ENCODE data around the gene RPP30.
"Not testable (repeated sequence)": the region's sequence is repeated elsewhere in the genome, so short reads cannot be mapped to it uniquely, and the experiment has no call there.

Gene RPP30

DNA sequence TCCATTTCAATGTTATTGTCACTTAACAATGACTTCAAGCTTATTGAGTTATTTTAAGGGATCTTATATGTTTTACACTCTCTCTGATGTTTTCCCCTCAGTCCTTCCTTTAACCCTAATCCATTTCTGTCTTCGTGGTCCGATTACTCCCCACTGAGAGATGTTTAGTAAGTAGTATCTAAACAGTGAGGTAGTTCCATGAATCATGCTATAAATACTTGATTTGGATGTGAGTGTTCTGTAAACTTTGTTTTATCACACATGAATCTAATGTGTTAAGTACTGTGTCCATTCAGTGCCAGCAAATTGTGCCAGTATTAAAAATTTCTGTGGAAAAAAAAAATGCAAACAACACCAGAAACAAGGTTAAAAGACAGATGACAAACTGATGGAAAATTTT, 18.6 kb downstream of the RPP30 start:
- Histone ChIP-seq H3K27me3 (replicated peaks; ENCODE audit: control insufficient read depth, insufficient read depth, low read length, poor library complexity, severe bottlenecking) (no peaks in the 10 kb centered on the region), H3K4me1 (ENCODE audit: control insufficient read depth, insufficient read depth, low read length, poor library complexity, severe bottlenecking) (no peaks in the 10 kb centered on the region), H3K9me3 (ENCODE audit: control insufficient read depth, low read length) (no peaks in the 10 kb centered on the region), H3K27ac (ENCODE audit: insufficient read depth, low read length, poor library complexity, severe bottlenecking) (no peak overlapping the region), H3K4me3 (ENCODE audit: insufficient read depth, low read depth, low read length, poor library complexity, severe bottlenecking) (no peak overlapping the region), H3K36me3 (ENCODE audit: control insufficient read depth, insufficient read depth, low read length) (peaks cover 50% of the 10 kb centered on the region)
- DNase-seq, result no peak

DNA sequence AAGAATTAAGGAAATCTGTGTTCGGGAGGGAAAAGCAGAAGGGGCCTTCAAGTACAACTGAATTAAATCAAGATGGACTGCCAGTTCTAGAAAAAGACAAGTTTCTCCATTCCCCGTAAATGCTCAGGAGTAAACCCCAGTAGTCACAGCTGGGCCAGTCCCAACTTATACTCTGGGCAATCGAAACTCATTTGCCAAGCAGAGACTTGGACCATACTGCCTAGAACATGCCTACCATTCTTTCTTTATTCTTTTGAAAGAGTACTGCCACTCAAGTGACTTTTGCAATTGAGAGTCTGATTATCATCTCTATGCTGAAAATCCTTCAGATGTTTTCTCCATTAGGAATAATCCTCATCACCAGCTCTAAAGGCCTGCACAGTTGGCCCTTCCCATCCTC, 21.4 kb downstream of the RPP30 start:
- no peak for DNase-seq
- H3K4me3 ChIP-seq (ENCODE audit: insufficient read depth, low read depth, low read length, poor library complexity, severe bottlenecking), result no peak overlapping the region
- H3K9me3 ChIP-seq (ENCODE audit: control insufficient read depth, low read length), result no peaks in the 10 kb centered on the region
- H3K4me1 ChIP-seq (ENCODE audit: control insufficient read depth, insufficient read depth, low read length, poor library complexity, severe bottlenecking), result no peaks in the 10 kb centered on the region
- H3K27me3 ChIP-seq (replicated peaks; ENCODE audit: control insufficient read depth, insufficient read depth, low read length, poor library complexity, severe bottlenecking), result no peaks in the 10 kb centered on the region
- no peak overlapping the region for H3K27ac ChIP-seq (ENCODE audit: insufficient read depth, low read length, poor library complexity, severe bottlenecking)
- H3K36me3 ChIP-seq (ENCODE audit: control insufficient read depth, insufficient read depth, low read length), result peaks cover 25% of the 10 kb centered on the region

DNA sequence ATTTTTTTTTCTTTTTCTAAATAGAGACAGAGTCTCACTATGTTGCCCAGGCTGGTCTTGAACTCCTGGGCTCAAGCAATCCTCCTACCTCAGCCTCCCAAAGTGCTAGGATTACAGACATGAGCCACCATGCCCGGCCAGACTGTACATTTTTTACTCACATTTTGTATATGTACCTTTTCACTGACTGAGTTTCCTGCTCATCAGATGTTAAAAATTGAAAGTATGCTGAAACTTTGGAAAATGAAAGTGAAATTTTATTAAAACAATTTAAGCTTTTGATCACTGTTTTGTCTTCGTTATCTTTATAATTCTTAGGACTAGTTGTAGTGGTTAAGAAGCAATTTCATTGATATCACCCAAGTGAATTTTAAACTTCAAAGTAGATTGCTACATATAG, 25.1 kb downstream of the RPP30 start:
- not testable (repeated sequence) for H3K4me3 ChIP-seq (ENCODE audit: insufficient read depth, low read depth, low read length, poor library complexity, severe bottlenecking); DNase-seq; H3K27ac ChIP-seq (ENCODE audit: insufficient read depth, low read length, poor library complexity, severe bottlenecking); H3K4me1 ChIP-seq (ENCODE audit: control insufficient read depth, insufficient read depth, low read length, poor library complexity, severe bottlenecking); H3K27me3 ChIP-seq (replicated peaks; ENCODE audit: control insufficient read depth, insufficient read depth, low read length, poor library complexity, severe bottlenecking); H3K9me3 ChIP-seq (ENCODE audit: control insufficient read depth, low read length)
- peaks cover 10% of the 10 kb centered on the region for H3K36me3 ChIP-seq (ENCODE audit: control insufficient read depth, insufficient read depth, low read length)

DNA sequence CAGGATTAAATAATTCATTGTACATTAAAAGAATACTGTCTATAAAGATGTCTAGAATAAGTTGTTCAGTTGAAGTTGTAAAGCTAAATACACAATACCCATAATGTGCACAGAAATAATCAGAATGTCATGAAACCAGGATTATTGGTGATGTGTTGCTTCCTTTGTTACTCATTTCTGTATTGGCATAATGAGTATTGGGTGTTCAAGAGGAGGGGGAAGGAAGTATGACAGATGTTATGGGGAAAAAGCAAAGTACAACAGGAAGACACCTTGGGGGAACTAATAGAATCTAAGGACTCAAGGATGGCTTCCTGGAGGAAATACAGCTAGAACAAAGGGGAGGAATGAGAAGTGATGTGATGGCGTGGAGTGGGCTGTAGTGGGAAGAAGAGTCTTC, 34.2 kb downstream of the RPP30 start:
- no peaks in the 10 kb centered on the region for H3K4me1 ChIP-seq (ENCODE audit: control insufficient read depth, insufficient read depth, low read length, poor library complexity, severe bottlenecking)
- no peak overlapping the region for H3K27ac ChIP-seq (ENCODE audit: insufficient read depth, low read length, poor library complexity, severe bottlenecking)

DNA sequence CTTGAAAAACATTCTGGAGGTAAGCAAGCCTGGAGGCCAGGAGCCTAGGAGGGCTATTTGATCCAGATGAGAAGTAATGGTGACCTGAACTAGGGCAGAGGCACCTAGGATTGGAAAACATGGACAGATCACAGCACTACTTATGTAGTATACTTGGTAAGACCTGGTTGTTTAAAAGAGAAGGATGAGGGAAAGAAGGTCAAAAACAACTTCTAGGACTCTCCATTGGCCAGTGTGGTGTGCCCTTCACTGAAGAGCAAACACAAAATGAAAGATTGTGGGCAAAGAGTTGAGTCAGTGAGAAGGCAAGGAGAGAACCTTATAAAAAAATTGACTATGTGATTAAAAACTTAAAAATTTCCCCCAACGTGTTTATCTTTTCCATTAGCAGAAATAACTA, 34.8 kb downstream of the RPP30 start:
- DNase-seq, result no peak

More for the DNA sequence above, 34.2 kb downstream of the RPP30 start:
- Histone ChIP-seq H3K9me3 (ENCODE audit: control insufficient read depth, low read length) (no peaks in the 10 kb centered on the region), H3K36me3 (ENCODE audit: control insufficient read depth, insufficient read depth, low read length) (no peaks in the 10 kb centered on the region), H3K27me3 (replicated peaks; ENCODE audit: control insufficient read depth, insufficient read depth, low read length, poor library complexity, severe bottlenecking) (no peaks in the 10 kb centered on the region), H3K4me3 (ENCODE audit: insufficient read depth, low read depth, low read length, poor library complexity, severe bottlenecking) (no peak overlapping the region)
- DNase-seq, result no peak

DNA sequence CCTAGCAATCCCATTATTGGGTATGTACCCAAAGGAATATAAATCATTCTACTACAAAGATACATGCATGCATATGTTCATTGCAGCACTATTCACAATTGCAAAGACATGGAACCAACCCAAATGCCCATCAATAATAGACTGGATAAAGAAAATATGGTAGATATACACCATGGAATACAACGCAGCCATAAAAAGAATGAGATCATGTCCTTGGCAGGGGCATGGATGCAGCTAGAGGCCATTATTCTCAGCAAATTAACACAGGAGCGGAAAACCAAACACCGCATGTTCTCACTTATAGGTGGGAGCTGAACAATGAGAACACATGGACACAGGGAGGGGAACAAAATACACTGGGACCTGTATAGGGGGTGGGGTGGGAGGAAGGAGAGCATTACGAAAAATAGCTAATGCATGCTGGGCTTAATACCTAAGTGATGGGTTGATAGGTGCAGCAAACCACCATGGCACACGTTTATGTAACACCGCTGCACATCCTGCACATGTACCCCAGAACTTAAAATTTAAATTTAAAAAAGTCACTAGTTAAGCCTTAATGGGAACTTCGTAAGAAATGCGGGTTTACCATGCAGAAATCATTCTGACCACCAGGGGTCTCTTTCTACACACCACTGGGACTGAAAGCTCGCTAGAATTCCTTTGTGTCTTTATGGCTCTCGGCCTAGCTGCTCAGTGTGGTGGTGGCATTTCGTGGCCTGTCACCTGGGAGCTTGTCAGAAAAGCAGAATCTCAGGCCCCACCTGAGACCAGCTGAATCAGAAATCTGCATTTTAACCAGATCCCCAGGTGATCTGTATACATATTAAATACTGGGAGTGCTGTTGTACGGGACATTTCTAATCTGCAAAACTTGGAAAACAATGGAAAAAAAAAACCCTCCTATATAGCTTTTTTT, 39.6 kb downstream of the RPP30 start:
- Histone ChIP-seq H3K36me3 (ENCODE audit: control insufficient read depth, insufficient read depth, low read length) (no peaks in the 10 kb centered on the region), H3K9me3 (ENCODE audit: control insufficient read depth, low read length) (no peaks in the 10 kb centered on the region), H3K27me3 (replicated peaks; ENCODE audit: control insufficient read depth, insufficient read depth, low read length, poor library complexity, severe bottlenecking) (no peaks in the 10 kb centered on the region), H3K4me1 (ENCODE audit: control insufficient read depth, insufficient read depth, low read length, poor library complexity, severe bottlenecking) (no peaks in the 10 kb centered on the region), H3K4me3 (ENCODE audit: insufficient read depth, low read depth, low read length, poor library complexity, severe bottlenecking) (no peak overlapping the region), H3K27ac (ENCODE audit: insufficient read depth, low read length, poor library complexity, severe bottlenecking) (no peak overlapping the region)
- DNase-seq, result peak in 1 of 3 donors; percentile 12

More for the DNA sequence above, 34.8 kb downstream of the RPP30 start:
- H3K36me3 ChIP-seq (ENCODE audit: control insufficient read depth, insufficient read depth, low read length), result no peaks in the 10 kb centered on the region
- no peaks in the 10 kb centered on the region for H3K9me3 ChIP-seq (ENCODE audit: control insufficient read depth, low read length)
- H3K27me3 ChIP-seq (replicated peaks; ENCODE audit: control insufficient read depth, insufficient read depth, low read length, poor library complexity, severe bottlenecking), result no peaks in the 10 kb centered on the region
- H3K4me1 ChIP-seq (ENCODE audit: control insufficient read depth, insufficient read depth, low read length, poor library complexity, severe bottlenecking), result no peaks in the 10 kb centered on the region
- H3K4me3 ChIP-seq (ENCODE audit: insufficient read depth, low read depth, low read length, poor library complexity, severe bottlenecking), result no peak overlapping the region
- H3K27ac ChIP-seq (ENCODE audit: insufficient read depth, low read length, poor library complexity, severe bottlenecking), result no peak overlapping the region

DNA sequence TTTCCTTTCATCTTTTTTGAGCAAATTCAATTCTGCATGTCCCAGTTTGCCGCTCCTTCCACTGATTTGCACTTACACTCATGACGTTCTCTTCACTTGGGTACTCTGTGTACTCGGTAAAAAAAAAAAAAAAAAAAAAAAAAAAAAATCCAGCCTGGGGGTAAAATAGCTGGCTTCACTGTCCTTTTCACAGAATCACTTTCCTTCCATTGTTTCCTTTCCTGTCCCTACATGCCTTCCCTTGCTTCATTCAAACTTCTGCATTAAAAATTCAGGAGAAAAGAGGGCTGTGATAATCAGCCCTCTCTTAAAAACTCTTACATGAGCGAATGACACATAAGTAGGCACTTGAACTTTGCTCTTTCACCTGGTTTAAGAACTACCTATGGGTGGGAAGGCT, 40.4 kb downstream of the RPP30 start:
- H3K36me3 ChIP-seq (ENCODE audit: control insufficient read depth, insufficient read depth, low read length), result no peaks in the 10 kb centered on the region
- no peaks in the 10 kb centered on the region for H3K9me3 ChIP-seq (ENCODE audit: control insufficient read depth, low read length)
- no peaks in the 10 kb centered on the region for H3K27me3 ChIP-seq (replicated peaks; ENCODE audit: control insufficient read depth, insufficient read depth, low read length, poor library complexity, severe bottlenecking)
- H3K4me3 ChIP-seq (ENCODE audit: insufficient read depth, low read depth, low read length, poor library complexity, severe bottlenecking), result no peak overlapping the region
- no peaks in the 10 kb centered on the region for H3K4me1 ChIP-seq (ENCODE audit: control insufficient read depth, insufficient read depth, low read length, poor library complexity, severe bottlenecking)
- DNase-seq, result no peak
- H3K27ac ChIP-seq (ENCODE audit: insufficient read depth, low read length, poor library complexity, severe bottlenecking), result no peak overlapping the region

DNA sequence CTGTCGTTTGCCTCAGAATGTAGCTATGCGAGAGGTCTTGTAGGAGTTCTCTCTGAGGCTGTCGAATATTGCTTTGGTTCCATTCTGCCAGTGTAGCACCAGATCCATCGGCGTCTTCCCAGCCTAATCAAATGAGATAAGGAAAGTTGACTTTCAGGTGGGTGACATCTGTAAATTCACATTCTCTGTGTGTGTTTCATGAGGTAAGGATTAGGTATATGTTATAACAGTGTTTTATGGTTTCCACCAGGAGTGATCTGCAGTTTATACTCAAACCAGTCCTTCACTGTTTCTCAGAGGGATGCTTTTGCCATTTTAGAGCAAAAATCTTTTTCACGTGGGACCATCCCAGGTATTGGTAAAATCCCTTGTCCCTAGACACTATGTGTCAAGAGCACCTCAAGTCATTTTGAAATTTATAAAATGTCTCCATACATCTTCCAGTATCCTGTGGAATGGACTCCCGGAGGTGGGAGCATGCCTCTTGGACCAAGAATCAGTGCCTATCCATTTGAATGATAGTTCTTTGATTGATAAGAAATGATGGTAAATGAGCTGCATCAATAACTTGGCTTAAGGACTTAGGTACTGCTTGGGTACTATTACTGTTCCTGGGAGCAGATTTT, 41.2 kb downstream of the RPP30 start:
- Histone ChIP-seq H3K4me1 (ENCODE audit: control insufficient read depth, insufficient read depth, low read length, poor library complexity, severe bottlenecking) (no peaks in the 10 kb centered on the region), H3K36me3 (ENCODE audit: control insufficient read depth, insufficient read depth, low read length) (no peaks in the 10 kb centered on the region), H3K4me3 (ENCODE audit: insufficient read depth, low read depth, low read length, poor library complexity, severe bottlenecking) (no peak overlapping the region), H3K27ac (ENCODE audit: insufficient read depth, low read length, poor library complexity, severe bottlenecking) (no peak overlapping the region), H3K27me3 (replicated peaks; ENCODE audit: control insufficient read depth, insufficient read depth, low read length, poor library complexity, severe bottlenecking) (no peaks in the 10 kb centered on the region), H3K9me3 (ENCODE audit: control insufficient read depth, low read length) (no peaks in the 10 kb centered on the region)
- DNase-seq, result no peak

DNA sequence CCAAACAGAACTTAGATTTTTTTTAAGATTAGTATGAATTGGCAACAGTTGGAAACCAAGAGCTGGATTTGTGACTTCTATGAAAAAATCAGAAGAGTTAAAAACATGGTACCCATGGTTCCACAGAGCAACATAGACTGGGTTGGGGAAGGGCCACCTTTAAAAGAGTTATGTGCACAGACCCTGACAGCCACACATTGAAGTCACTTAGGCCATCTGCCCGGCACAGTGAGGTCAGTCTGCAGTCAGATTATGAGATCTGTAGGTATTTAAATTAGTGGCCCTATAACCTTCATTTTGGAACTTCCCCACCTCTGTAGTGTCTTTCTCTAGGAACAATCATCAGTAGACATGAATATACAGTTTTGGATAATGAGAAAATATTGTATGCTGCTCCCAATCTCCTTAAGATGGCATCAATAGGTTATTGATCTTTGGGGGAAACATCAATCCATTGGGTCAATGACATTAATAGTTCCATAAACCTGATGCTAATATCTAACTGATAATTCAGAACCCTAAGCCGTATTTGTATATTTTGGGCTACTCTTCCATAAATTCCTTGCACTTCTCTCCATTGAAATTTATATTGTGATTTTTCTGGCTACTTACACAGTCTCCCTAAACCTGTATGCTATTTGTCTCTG, 42.1 kb downstream of the RPP30 start:
- no peaks in the 10 kb centered on the region for H3K36me3 ChIP-seq (ENCODE audit: control insufficient read depth, insufficient read depth, low read length)

More for the DNA sequence above, 42.1 kb downstream of the RPP30 start:
- no peak for DNase-seq
- no peaks in the 10 kb centered on the region for H3K4me1 ChIP-seq (ENCODE audit: control insufficient read depth, insufficient read depth, low read length, poor library complexity, severe bottlenecking)
- H3K27ac ChIP-seq (ENCODE audit: insufficient read depth, low read length, poor library complexity, severe bottlenecking), result no peak overlapping the region
- H3K9me3 ChIP-seq (ENCODE audit: control insufficient read depth, low read length), result no peaks in the 10 kb centered on the region
- H3K27me3 ChIP-seq (replicated peaks; ENCODE audit: control insufficient read depth, insufficient read depth, low read length, poor library complexity, severe bottlenecking), result no peaks in the 10 kb centered on the region
- H3K4me3 ChIP-seq (ENCODE audit: insufficient read depth, low read depth, low read length, poor library complexity, severe bottlenecking), result no peak overlapping the region

Measured in effector memory CD4-positive, alpha-beta T cell (primary cell).